Stimulated activated naive CD4-positive, alpha-beta T cell (primary cell): Measurements from ENCODE around the gene MYO18B.

Experiments used
- DNase-seq, 6 experiments: peaks; one replicate each; lab custom pipeline; 2025; lab: John Stamatoyannopoulos, UW

MYO18B gene

GRCh38 chr22:25990940-25991339 is 249.0 kb downstream of the MYO18B start:
- no peak for DNase-seq

GRCh38 chr22:25992331-25992730 is 250.3 kb downstream of the MYO18B start:
- DNase-seq = no peak

GRCh38 chr22:25996669-25997068 is 254.7 kb downstream of the MYO18B start:
- DNase-seq = no peak

GRCh38 chr22:25997886-25998775 is 256.1 kb downstream of the MYO18B start:
- DNase-seq = no peak

- no peak for DNase-seq
Observed at GRCh38 chr22:26002456-26002855, 260.5 kb downstream of the MYO18B start.

GRCh38 chr22:26004477-26004876 is 262.5 kb downstream of the MYO18B start:
- no peak for DNase-seq

- no peak for DNase-seq
Observed at GRCh38 chr22:26008587-26008986, 266.6 kb downstream of the MYO18B start.

- DNase-seq = no peak
Observed at GRCh38 chr22:26016916-26017315, 274.9 kb downstream of the MYO18B start.

GRCh38 chr22:26017932-26018331 is 275.9 kb downstream of the MYO18B start:
- no peak for DNase-seq

GRCh38 chr22:26019596-26019995 is 277.6 kb downstream of the MYO18B start:
- no peak for DNase-seq

- no peak for DNase-seq
Observed at GRCh38 chr22:26021516-26021915, 279.5 kb downstream of the MYO18B start.

- DNase-seq = no peak
Observed at GRCh38 chr22:26023104-26023775, 281.3 kb downstream of the MYO18B start.

- DNase-seq = no peak
Observed at GRCh38 chr22:26025626-26026025, 283.6 kb downstream of the MYO18B start.

- no peak for DNase-seq
Observed at GRCh38 chr22:26027341-26027740, 285.4 kb downstream of the MYO18B start.

GRCh38 chr22:26031641-26032040 is 289.7 kb downstream of the MYO18B start:
- DNase-seq = no peak

GRCh38 chr22:26033071-26033470 is 291.1 kb downstream of the MYO18B start:
- no peak for DNase-seq

- no peak for DNase-seq
Observed at GRCh38 chr22:26033586-26033985, 291.6 kb downstream of the MYO18B start.

GRCh38 chr22:26035523-26035922 is 293.5 kb downstream of the MYO18B start:
- DNase-seq = no peak

- no peak for DNase-seq
Observed at GRCh38 chr22:26038365-26038764, 296.4 kb downstream of the MYO18B start.

GRCh38 chr22:26041931-26042330 is 299.9 kb downstream of the MYO18B start:
- no peak for DNase-seq

- DNase-seq = no peak
Observed at GRCh38 chr22:26043031-26043430, 301.0 kb downstream of the MYO18B start.

- no peak for DNase-seq
Observed at GRCh38 chr22:26045051-26045450, 303.1 kb downstream of the MYO18B start.

GRCh38 chr22:26045860-26046259 is 303.9 kb downstream of the MYO18B start:
- DNase-seq = no peak
